ENCODE results near the gene VCX2. TPM values are rescaled to one million over a fixed set of nuclear protein-coding genes. Genes with fewer than 3 reads are reported as not detected.

Gene VCX2
- total and polyA plus RNA-seq, 7 donors: not detected

GRCh38 chrX:8194216-8194615 lies 23.1 kb upstream of the VCX2 start:
- H3K4me1 ChIP-seq: no peaks in the 10 kb centered on the region
- H3K36me3 ChIP-seq (ENCODE audit: insufficient read depth in 1 of 2, low read depth in 1 of 2): no peaks in the 10 kb centered on the region
- DNase-seq (no peak), ATAC-seq (no peak)
- no peak for TF ChIP-seq CTCF (IDR thresholded peaks at IDR 0.05)
- 37 to 62% (median 46%) methylated on average over 2 of the region's 2 CpGs for WGBS, 3 donors
- H3K27ac ChIP-seq: no peak overlapping the region
- no peak overlapping the region for H3K4me3 ChIP-seq
- H3K27me3 ChIP-seq (ENCODE audit: insufficient read depth in 3 of 3, low read length in 2 of 3): no peaks in the 10 kb centered on the region
- no peaks in the 10 kb centered on the region for H3K9me3 ChIP-seq
- intact Hi-C loops (cut with DNase I): no loop called here

- intact Hi-C loops (cut with DNase I): no loop called here
- Histone ChIP-seq H3K36me3 (ENCODE audit: insufficient read depth in 1 of 2, low read depth in 1 of 2) (no peaks in the 10 kb centered on the region), H3K4me3 (no peak overlapping the region), H3K9me3 (no peaks in the 10 kb centered on the region), H3K27ac (no peak overlapping the region), H3K27me3 (ENCODE audit: insufficient read depth in 3 of 3, low read length in 2 of 3) (no peaks in the 10 kb centered on the region), H3K4me1 (no peaks in the 10 kb centered on the region)
- no peak for DNase-seq
- WGBS, 3 donors: 60 to 72% (median 67%) methylated on average over 2 of the region's 2 CpGs
- no peak for TF ChIP-seq CTCF (IDR thresholded peaks at IDR 0.05)
- no peak for ATAC-seq
These were observed 21.2 kb upstream of the VCX2 start for GRCh38 chrX:8192276-8192675.

- H3K27ac ChIP-seq: no peak overlapping the region
- no peaks in the 10 kb centered on the region for H3K27me3 ChIP-seq (ENCODE audit: insufficient read depth in 3 of 3, low read length in 2 of 3)
- H3K4me3 ChIP-seq: no peak overlapping the region
- TF ChIP-seq CTCF (IDR thresholded peaks at IDR 0.05): no peak
- no peaks in the 10 kb centered on the region for H3K4me1 ChIP-seq
- ATAC-seq: no peak
- intact Hi-C loops (cut with DNase I): no loop called here
- H3K36me3 ChIP-seq (ENCODE audit: insufficient read depth in 1 of 2, low read depth in 1 of 2): no peaks in the 10 kb centered on the region
- H3K9me3 ChIP-seq: no peaks in the 10 kb centered on the region
- 89 to 96% (median 92%) methylated on average over 8 of the region's 8 CpGs for WGBS, 3 donors
- no peak for DNase-seq
These were observed 20.0 kb upstream of the VCX2 start for GRCh38 chrX:8191022-8191421.

GRCh38 chrX:8190341-8190830 lies 19.3 kb upstream of the VCX2 start:
- no peaks in the 10 kb centered on the region for H3K36me3 ChIP-seq (ENCODE audit: insufficient read depth in 1 of 2, low read depth in 1 of 2)
- no peak for DNase-seq
- no peak for TF ChIP-seq CTCF (IDR thresholded peaks at IDR 0.05)
- no peaks in the 10 kb centered on the region for H3K9me3 ChIP-seq
- WGBS, 3 donors: 89 to 92% (median 91%) methylated on average over 4 of the region's 4 CpGs
- no peaks in the 10 kb centered on the region for H3K4me1 ChIP-seq
- H3K4me3 ChIP-seq: no peak overlapping the region
- H3K27ac ChIP-seq: no peak overlapping the region
- no peak for ATAC-seq
- H3K27me3 ChIP-seq (ENCODE audit: insufficient read depth in 3 of 3, low read length in 2 of 3): no peaks in the 10 kb centered on the region
- intact Hi-C loops (cut with DNase I): no loop called here

- Histone ChIP-seq H3K27ac (no peak overlapping the region), H3K36me3 (ENCODE audit: insufficient read depth in 1 of 2, low read depth in 1 of 2) (no peaks in the 10 kb centered on the region), H3K27me3 (ENCODE audit: insufficient read depth in 3 of 3, low read length in 2 of 3) (no peaks in the 10 kb centered on the region), H3K4me1 (no peaks in the 10 kb centered on the region), H3K4me3 (no peak overlapping the region), H3K9me3 (no peaks in the 10 kb centered on the region)
- no peak for ATAC-seq
- DNase-seq: no peak
- WGBS, 3 donors: 57 to 64% (median 62%) methylated on average over 6 of the region's 6 CpGs
- intact Hi-C loops (cut with DNase I): no loop called here
- no peak for TF ChIP-seq CTCF (IDR thresholded peaks at IDR 0.05)
These were observed 18.2 kb upstream of the VCX2 start for GRCh38 chrX:8189096-8189830.

All from psoas muscle (tissue), 8 donors.